CD4-positive, alpha-beta T cell (primary cell): ENCODE measurements around the gene DMAC2. TPM values are rescaled to one million over a fixed set of nuclear protein-coding genes. Genes with fewer than 3 reads are reported as not detected.
"Not testable (repeated sequence)": the region's sequence is repeated elsewhere in the genome, so short reads cannot be mapped to it uniquely, and the experiment has no call there.

Source experiments
- ATAC-seq: fragments of 200-7000 bp; cut with Tn5 transposase; one replicate; pipeline ENCODE4 v1.10.0; 2022; ENCODE audit warnings: mild to moderate bottlenecking; ENCODE audit not compliant: poor library complexity
- CTCF ChIA-PET: fragments of 350-600 bp; sonication (Branson Sonifier 250); formaldehyde crosslinking; loops from one replicate; lab custom pipeline; 2021; ENCODE audit warnings: antibody characterized with exemption, inconsistent platforms; lab: Charles Lee
- POLR2A ChIA-PET: fragments of 350-600 bp; sonication (Branson Sonifier 250); formaldehyde crosslinking; loops from one replicate; lab custom pipeline; 2021; ENCODE audit warnings: antibody characterized with exemption, inconsistent platforms; lab: Charles Lee
- DNase-seq, 14 experiments: peaks; one replicate each; pipeline ENCODE4 v3.0.0-alpha.2; 2013 to 2020; ENCODE audit warnings: mixed read lengths in 2 of 14
- H3K27ac ChIP-seq, 2 donors: one replicate each; pipeline versions ENCODE4 v1.5.1 to v1.7.0; 2013; ENCODE audit warnings: low read length in 2 of 2, low read depth in 1 of 2, mild to moderate bottlenecking in 1 of 2
- H3K27me3 ChIP-seq, 2 experiments: 1 replicate in 1 of 2; 2 replicates in 1 of 2; pipeline versions ENCODE4 v1.6.1 to v1.7.0; 2013; ENCODE audit warnings: low read length in 2 of 2, control low read depth in 1 of 2, mild to moderate bottlenecking in 1 of 2, moderate library complexity in 1 of 2; ENCODE audit not compliant: insufficient read depth in 2 of 2, control insufficient read depth in 1 of 2
- H3K36me3 ChIP-seq: one replicate; pipeline ENCODE4 v1.6.1; 2013; ENCODE audit warnings: low read length, control low read depth; ENCODE audit not compliant: insufficient read depth
- H3K4me1 ChIP-seq: one replicate; pipeline ENCODE4 v1.6.1; 2013; ENCODE audit warnings: low read length, control low read depth; ENCODE audit not compliant: insufficient read depth
- H3K4me3 ChIP-seq: one replicate; pipeline ENCODE4 v1.5.1; 2013; ENCODE audit warnings: mild to moderate bottlenecking, low read length, moderate library complexity
- H3K9me3 ChIP-seq, 2 experiments: 1 replicate in 1 of 2; 2 replicates in 1 of 2; pipeline versions ENCODE4 v1.6.1 to v1.7.0; 2013; ENCODE audit warnings: low read length in 2 of 2, mild to moderate bottlenecking in 2 of 2, control low read depth in 1 of 2, moderate library complexity in 1 of 2; ENCODE audit not compliant: control insufficient read depth in 1 of 2, insufficient read depth in 1 of 2
- H3K27ac Mint-ChIP-seq: one replicate; pipeline ENCODE4 v1.8.0; 2020; ENCODE audit warnings: mixed read lengths
- H3K27me3 Mint-ChIP-seq: one replicate; pipeline ENCODE4 v1.8.0; 2021; ENCODE audit warnings: mixed read lengths
- H3K36me3 Mint-ChIP-seq: one replicate; pipeline ENCODE4 v1.8.0; 2021; ENCODE audit warnings: low read depth, mixed read lengths
- H3K4me1 Mint-ChIP-seq: one replicate; pipeline ENCODE4 v1.8.0; 2021; ENCODE audit warnings: low read depth, mixed read lengths
- H3K4me3 Mint-ChIP-seq: one replicate; pipeline ENCODE4 v1.8.0; 2020; ENCODE audit warnings: mild to moderate bottlenecking, mixed read lengths
- H3K9me3 Mint-ChIP-seq: one replicate; pipeline ENCODE4 v1.8.0; 2020; ENCODE audit warnings: mixed read lengths
- intact Hi-C, 2 experiments: fragments of 100-400 bp; cut with DNase I in 1 of 2; cut with micrococcal nuclease in 1 of 2; formaldehyde crosslinking; loops; one replicate each; pipeline versions ENCODE4 v1.15.1 to v1.9.0; 2023 to 2025; cut with DNase I, micrococcal nuclease
- total RNA-seq, 174 experiments: library from RNA in 2 of 174; stranded (reverse) in 2 of 174; gene quantifications; one replicate each; pipeline ENCODE4 v1.2.3 and lab custom pipeline; 2021 to 2026
- TF ChIP-seq, protein P1 (sequence below): fragments of 200-600 bp; IDR thresholded peaks from one replicate; pipeline ENCODE4 v1.8.0; 2022; ENCODE audit warnings: antibody characterized with exemption, mild to moderate bottlenecking

The DMAC2 gene
- total RNA-seq, 2 experiments from 2014 or later = 21.6 to 25.7 TPM

DNA sequence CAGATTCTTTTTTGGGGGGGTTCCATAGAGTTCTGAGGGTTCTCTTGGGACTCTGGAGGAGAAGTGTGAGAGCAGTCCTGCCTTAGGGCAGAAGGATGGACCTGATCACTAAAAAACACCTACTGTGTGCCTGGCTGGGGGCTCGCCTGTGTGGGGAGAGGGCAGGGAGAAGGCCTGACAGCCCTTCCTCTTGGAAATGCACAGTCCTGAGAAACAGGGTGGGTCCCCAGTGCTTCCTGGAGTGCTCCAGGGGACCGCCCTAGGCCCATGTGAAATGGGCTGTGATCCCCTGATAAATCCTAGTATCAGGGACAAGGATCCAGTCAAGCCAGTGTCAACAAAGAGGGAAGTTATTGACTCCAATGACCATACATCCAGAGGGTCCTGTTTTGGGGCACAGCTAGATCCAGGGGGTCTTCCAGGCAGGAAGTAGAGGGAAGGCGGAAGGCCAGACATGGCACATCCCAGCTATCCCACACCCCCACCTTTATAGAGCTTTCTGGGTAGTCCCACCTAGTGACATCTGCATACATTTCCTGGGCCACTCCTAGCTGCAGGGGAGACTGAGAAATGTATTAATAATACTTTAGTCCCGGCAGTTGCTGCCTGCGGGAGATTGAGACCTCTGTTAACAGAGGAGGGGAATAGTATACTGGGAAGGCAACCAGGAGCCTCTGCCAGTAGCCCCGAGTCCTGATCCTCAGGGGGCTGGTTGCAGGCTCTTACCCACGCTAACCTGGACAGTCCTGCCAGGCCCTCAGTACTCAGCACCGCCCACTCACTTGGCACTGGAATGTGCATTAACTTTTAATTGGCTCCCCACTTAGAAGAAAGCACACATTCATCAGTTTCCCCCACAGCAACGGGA lies 28.4 kb downstream of the DMAC2 start:
- H3K9me3 ChIP-seq = no peaks in the 10 kb centered on the region
- no peaks in the 10 kb centered on the region for H3K27me3 ChIP-seq
- H3K4me1 ChIP-seq = peaks cover 15% of the 10 kb centered on the region
- H3K27ac Mint-ChIP-seq = no peak overlapping the region
- intact Hi-C loops = no loop called here
- peaks cover 49% of the 10 kb centered on the region for H3K36me3 ChIP-seq
- TF ChIP-seq, protein P1, sequence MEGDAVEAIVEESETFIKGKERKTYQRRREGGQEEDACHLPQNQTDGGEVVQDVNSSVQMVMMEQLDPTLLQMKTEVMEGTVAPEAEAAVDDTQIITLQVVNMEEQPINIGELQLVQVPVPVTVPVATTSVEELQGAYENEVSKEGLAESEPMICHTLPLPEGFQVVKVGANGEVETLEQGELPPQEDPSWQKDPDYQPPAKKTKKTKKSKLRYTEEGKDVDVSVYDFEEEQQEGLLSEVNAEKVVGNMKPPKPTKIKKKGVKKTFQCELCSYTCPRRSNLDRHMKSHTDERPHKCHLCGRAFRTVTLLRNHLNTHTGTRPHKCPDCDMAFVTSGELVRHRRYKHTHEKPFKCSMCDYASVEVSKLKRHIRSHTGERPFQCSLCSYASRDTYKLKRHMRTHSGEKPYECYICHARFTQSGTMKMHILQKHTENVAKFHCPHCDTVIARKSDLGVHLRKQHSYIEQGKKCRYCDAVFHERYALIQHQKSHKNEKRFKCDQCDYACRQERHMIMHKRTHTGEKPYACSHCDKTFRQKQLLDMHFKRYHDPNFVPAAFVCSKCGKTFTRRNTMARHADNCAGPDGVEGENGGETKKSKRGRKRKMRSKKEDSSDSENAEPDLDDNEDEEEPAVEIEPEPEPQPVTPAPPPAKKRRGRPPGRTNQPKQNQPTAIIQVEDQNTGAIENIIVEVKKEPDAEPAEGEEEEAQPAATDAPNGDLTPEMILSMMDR = no peak
- no peaks in the 10 kb centered on the region for H3K9me3 Mint-ChIP-seq
- H3K27ac ChIP-seq = no peak overlapping the region
- no peaks in the 10 kb centered on the region for H3K27me3 Mint-ChIP-seq
- H3K4me3 ChIP-seq = no peak overlapping the region
- peaks cover 11% of the 10 kb centered on the region for H3K4me1 Mint-ChIP-seq
- DNase-seq = no peak
- peaks cover 51% of the 10 kb centered on the region for H3K36me3 Mint-ChIP-seq
- CTCF ChIA-PET = no interaction called here
- no peak for ATAC-seq
- POLR2A ChIA-PET = no interaction called here
- no peak overlapping the region for H3K4me3 Mint-ChIP-seq

DNA sequence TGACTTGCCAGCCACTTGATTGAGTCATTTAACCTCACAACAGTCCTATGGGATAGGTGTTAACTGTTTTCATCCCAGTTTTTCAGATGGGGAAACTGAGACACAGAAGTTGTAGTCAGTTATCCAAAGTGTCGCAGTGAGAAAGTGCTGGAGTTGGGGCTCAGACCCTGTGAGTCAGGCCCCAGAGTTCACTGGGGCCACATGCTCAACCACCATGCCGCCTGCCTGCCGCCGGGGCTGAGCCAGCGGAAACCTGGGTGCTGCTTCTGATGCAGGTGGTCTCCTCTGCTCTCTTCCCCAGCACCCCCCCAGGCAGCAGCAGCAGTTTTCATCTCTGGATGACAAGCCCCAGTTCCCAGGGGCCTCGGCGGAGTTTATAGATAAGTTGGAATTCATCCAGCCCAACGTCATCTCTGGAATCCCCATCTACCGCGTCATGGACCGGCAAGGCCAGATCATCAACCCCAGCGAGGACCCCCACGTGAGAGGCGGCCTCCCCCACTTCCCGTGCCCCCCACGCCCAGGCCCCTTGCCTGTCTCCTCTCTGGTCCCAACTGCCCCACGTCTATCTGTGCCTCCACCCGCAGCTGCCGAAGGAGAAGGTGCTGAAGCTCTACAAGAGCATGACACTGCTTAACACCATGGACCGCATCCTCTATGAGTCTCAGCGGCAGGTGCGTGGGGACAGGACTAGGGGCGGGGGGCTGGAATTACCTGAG lies 29.2 kb downstream of the DMAC2 start:
- Histone ChIP-seq H3K27me3 (no peaks in the 10 kb centered on the region), H3K4me3 (no peak overlapping the region), H3K4me1 (peaks cover 15% of the 10 kb centered on the region), H3K9me3 (no peaks in the 10 kb centered on the region), H3K27ac (no peak overlapping the region), H3K36me3 (peaks cover 47% of the 10 kb centered on the region)
- ChIA-PET CTCF (no interaction called here), POLR2A (no interaction called here)
- H3K4me1 Mint-ChIP-seq = peaks cover 11% of the 10 kb centered on the region
- DNase-seq = no peak
- TF ChIP-seq, protein P1 = no peak
- peaks cover 47% of the 10 kb centered on the region for H3K36me3 Mint-ChIP-seq
- H3K27ac Mint-ChIP-seq = no peak overlapping the region
- no peak for ATAC-seq
- H3K4me3 Mint-ChIP-seq = no peak overlapping the region
- intact Hi-C loops = no loop called here
- H3K9me3 Mint-ChIP-seq = no peaks in the 10 kb centered on the region
- H3K27me3 Mint-ChIP-seq = no peaks in the 10 kb centered on the region

DNA sequence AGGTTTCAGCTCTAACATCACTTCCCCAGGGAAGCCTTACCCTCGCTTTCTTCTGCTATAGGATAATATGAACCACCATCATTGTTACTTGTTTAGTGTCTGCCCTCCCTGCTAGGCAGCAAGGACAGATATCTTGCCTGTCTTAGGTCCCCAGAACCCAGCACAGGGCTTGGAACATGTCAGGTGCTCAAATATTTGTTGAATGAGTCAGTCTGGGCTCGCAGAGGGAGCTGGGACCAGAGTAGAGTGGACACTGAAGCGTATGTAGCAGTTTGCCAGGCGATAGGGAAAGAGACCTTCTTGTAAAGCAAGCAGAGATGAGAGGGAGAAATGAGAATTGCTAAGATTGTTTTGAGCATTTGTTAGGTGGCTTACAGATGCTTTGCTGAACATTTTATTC lies 30.4 kb downstream of the DMAC2 start:
- Histone ChIP-seq H3K9me3 (no peaks in the 10 kb centered on the region), H3K36me3 (peaks cover 35% of the 10 kb centered on the region), H3K4me3 (no peak overlapping the region), H3K27ac (no peak overlapping the region), H3K27me3 (no peaks in the 10 kb centered on the region), H3K4me1 (peaks cover 15% of the 10 kb centered on the region)
- no peak for ATAC-seq
- intact Hi-C loops = no loop called here
- H3K9me3 Mint-ChIP-seq = no peaks in the 10 kb centered on the region
- H3K36me3 Mint-ChIP-seq = peaks cover 40% of the 10 kb centered on the region
- peaks cover 15% of the 10 kb centered on the region for H3K4me1 Mint-ChIP-seq
- H3K27ac Mint-ChIP-seq = no peak overlapping the region
- TF ChIP-seq, protein P1 = no peak
- DNase-seq = peak in 2 of 14 experiments; percentile 39 to 43
- H3K4me3 Mint-ChIP-seq = no peak overlapping the region
- POLR2A ChIA-PET = no interaction called here
- CTCF ChIA-PET = no interaction called here
- no peaks in the 10 kb centered on the region for H3K27me3 Mint-ChIP-seq

DNA sequence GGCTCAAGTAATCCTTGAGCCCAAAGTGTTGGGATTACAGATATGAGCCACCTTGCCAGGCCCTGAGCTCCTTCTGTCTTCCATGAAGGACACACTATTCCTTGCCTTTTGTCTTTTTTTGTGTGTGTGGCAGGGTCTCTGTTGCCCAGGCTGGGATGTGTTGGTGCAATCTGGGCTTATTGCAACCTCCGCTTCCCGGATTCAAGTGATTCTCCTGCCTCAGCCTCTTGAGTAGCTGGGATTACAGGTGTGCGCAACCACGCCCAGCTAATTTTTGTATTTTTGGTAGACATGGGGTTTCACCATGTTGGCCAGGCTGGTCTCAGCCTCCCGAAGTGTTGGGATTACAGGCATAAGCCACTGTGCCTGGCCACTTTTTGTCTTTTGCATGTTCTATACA lies 30.9 kb downstream of the DMAC2 start:
- H3K27ac ChIP-seq = not testable (repeated sequence)

More for the DNA sequence above, 30.9 kb downstream of the DMAC2 start:
- Mint-ChIP-seq H3K4me1 (peaks cover 15% of the 10 kb centered on the region), H3K36me3 (peaks cover 36% of the 10 kb centered on the region)
- H3K4me1 ChIP-seq = peaks cover 15% of the 10 kb centered on the region
- intact Hi-C loops, CTCF ChIA-PET, H3K27ac Mint-ChIP-seq, H3K27me3 Mint-ChIP-seq, H3K27me3 ChIP-seq, ATAC-seq, POLR2A ChIA-PET, H3K9me3 Mint-ChIP-seq, H3K4me3 ChIP-seq, DNase-seq, H3K9me3 ChIP-seq, H3K4me3 Mint-ChIP-seq: not testable (repeated sequence)
- H3K36me3 ChIP-seq = peaks cover 31% of the 10 kb centered on the region
